ENCODE data around the gene LYPLAL1.

- no peak for TF ChIP-seq POLR2A (IDR thresholded peaks at IDR 0.05)
- no peak for TF ChIP-seq CTCF (IDR thresholded peaks at IDR 0.05)
These were observed 28.9 kb downstream of the LYPLAL1 start for GRCh38 chr1:219202567-219202966.

All from thyroid gland (tissue), 4 donors.